HCT116 (cell line): ENCODE data around the gene ZRANB1. TPM values are rescaled to one million over a fixed set of nuclear protein-coding genes. Genes with fewer than 3 reads are reported as not detected.

Source experiments
- ATAC-seq: fragments of 200-7000 bp; cut with Tn5 transposase; 2 replicates; pipeline ENCODE4 v1.9.1; 2020; ENCODE audit warnings: mild to moderate bottlenecking, moderate library complexity
- BruUV-seq: library from RNA; stranded (reverse); fragments of 400-500 nt; replicated peaks from 2 replicates; lab custom pipeline; 2021; lab: Mats Ljungman, UMichigan
- CTCF ChIA-PET: fragments of 300-600 bp; sonication (Branson Sonifier 250); formaldehyde crosslinking; loops from one replicate; lab custom pipeline; 2021; ENCODE audit warnings: antibody characterized with exemption; lab: Charles Lee
- POLR2A ChIA-PET: fragments of 300-600, 350-600 bp; sonication (Branson Sonifier 250); formaldehyde crosslinking; loops from one replicate; lab custom pipeline; 2021; ENCODE audit warnings: antibody characterized with exemption; lab: Charles Lee
- RAD21 ChIA-PET, 2 experiments: fragments of 300-600 bp; sonication (Branson Sonifier 250); formaldehyde crosslinking; loops; one replicate each; lab custom pipeline; 2023; ENCODE audit warnings: low total read pairs in 2 of 2; ENCODE audit not compliant: uncharacterized antibody in 2 of 2, unreplicated experiment in 2 of 2, low non-redundant PET in 1 of 2; lab: Charles Lee
- DNase-seq: peaks from one replicate; pipeline ENCODE4 v3.0.0-alpha.2; 2010; ENCODE audit warnings: low read depth, low spot score
- H2AFZ ChIP-seq: fragments of 200-600 bp; shearing (Covaris generic), sonication (generic); 2 replicates; pipeline ENCODE4 v1.6.1; 2017; ENCODE audit warnings: low read depth, mixed run types, mixed read lengths, antibody characterized with exemption, low read length; ENCODE audit not compliant: poor library complexity, severe bottlenecking
- H3K27ac ChIP-seq: 2 replicates; pipeline ENCODE4 v1.5.1; 2012; ENCODE audit warnings: low read depth, low read length
- H3K27me3 ChIP-seq: fragments of 200-600 bp; sonication (generic); 2 replicates; pipeline ENCODE4 v1.6.1; 2016; ENCODE audit warnings: mixed run types, low read length, mixed read lengths; ENCODE audit not compliant: insufficient read depth
- H3K36me3 ChIP-seq, 2 experiments: fragments of 200-500 bp in 1 of 2; fragments of 200-600 bp in 1 of 2; sonication (Bioruptor generic) in 1 of 2; sonication (generic) in 1 of 2; 2 replicates each; pipeline versions ENCODE4 v1.5.1 to v1.6.1; 2014 to 2016; ENCODE audit warnings: low read length in 2 of 2, inconsistent platforms in 1 of 2, mixed read lengths in 1 of 2, mixed run types in 1 of 2; ENCODE audit not compliant: insufficient read depth in 2 of 2, control insufficient read depth in 1 of 2
- H3K4me1 ChIP-seq, 2 experiments: fragments of 200-600 bp in 1 of 2; sonication (generic) in 1 of 2; 2 replicates each; pipeline versions ENCODE4 v1.5.1 to v1.6.1; 2012 to 2017; ENCODE audit warnings: low read length in 2 of 2, inconsistent platforms in 1 of 2, mild to moderate bottlenecking in 1 of 2, mixed read lengths in 1 of 2, mixed run types in 1 of 2, moderate library complexity in 1 of 2; ENCODE audit not compliant: insufficient read depth in 2 of 2, control insufficient read depth in 1 of 2
- H3K4me2 ChIP-seq: fragments of 200-600 bp; sonication (generic); 2 replicates; pipeline ENCODE4 v1.6.1; 2017; ENCODE audit warnings: mixed run types, low read length, mixed read lengths
- H3K4me3 ChIP-seq, 2 experiments: fragments of 200-600 bp in 1 of 2; sonication (generic) in 1 of 2; replicated peaks in 1 of 2; 2 replicates each; pipeline ENCODE4 v1.5.1; 2011 to 2016; ENCODE audit warnings: low read length in 2 of 2, control low read depth in 1 of 2, low read depth in 1 of 2, mild to moderate bottlenecking in 1 of 2, mixed read lengths in 1 of 2, mixed run types in 1 of 2
- H3K79me2 ChIP-seq: fragments of 200-600 bp; sonication (generic); 2 replicates; pipeline ENCODE4 v1.6.1; 2017; ENCODE audit warnings: mild to moderate bottlenecking, mixed run types, low read length, moderate library complexity, mixed read lengths; ENCODE audit not compliant: insufficient read depth
- H3K9ac ChIP-seq: fragments of 200-600 bp; sonication (generic); 2 replicates; pipeline ENCODE4 v1.6.1; 2016; ENCODE audit warnings: low read length, mixed read lengths
- H3K9me2 ChIP-seq: fragments of 200-600 bp; sonication (generic), shearing (Covaris generic); 2 replicates; pipeline ENCODE4 v1.6.1; 2017; ENCODE audit warnings: mixed run types, mild to moderate bottlenecking, moderate library complexity; ENCODE audit not compliant: insufficient read depth
- H3K9me3 ChIP-seq, 2 experiments: fragments of 200-500 bp in 1 of 2; fragments of 200-600 bp in 1 of 2; sonication (Bioruptor generic) in 1 of 2; sonication (generic) in 1 of 2; 2 replicates each; pipeline ENCODE4 v1.6.1; 2014 to 2017; ENCODE audit warnings: low read length in 2 of 2, mixed read lengths in 2 of 2, inconsistent platforms in 1 of 2, low read depth in 1 of 2, mild to moderate bottlenecking in 1 of 2, mixed run types in 1 of 2, moderate library complexity in 1 of 2; ENCODE audit not compliant: control insufficient read depth in 1 of 2, insufficient read depth in 1 of 2
- H4K20me1 ChIP-seq: fragments of 200-600 bp; sonication (generic), shearing (Covaris generic); 2 replicates; pipeline ENCODE4 v1.6.1; 2017; ENCODE audit warnings: mixed run types, mild to moderate bottlenecking, moderate library complexity; ENCODE audit not compliant: insufficient read depth
- CBX3 ChIP-seq: IDR thresholded peaks from 2 replicates; pipeline ENCODE4 v1.6.1; 2012; ENCODE audit warnings: low read depth
- CTCF ChIP-seq, 3 experiments: fragments of 200-600 bp in 1 of 3; sonication (generic) in 1 of 3; IDR thresholded peaks in 2 of 3; conservative IDR thresholded peaks in 1 of 3; 2 replicates each; pipeline ENCODE4 v1.5.1; 2012 to 2017; ENCODE audit warnings: low read depth in 2 of 3, low read length in 2 of 3, antibody characterized with exemption in 1 of 3, borderline replicate concordance in 1 of 3, control low read depth in 1 of 3, mild to moderate bottlenecking in 1 of 3, mixed read lengths in 1 of 3, mixed run types in 1 of 3, moderate library complexity in 1 of 3; ENCODE audit not compliant: insufficient read depth in 1 of 3
- EGR1 ChIP-seq: IDR thresholded peaks from 2 replicates; pipeline ENCODE4 v1.6.1; 2012; ENCODE audit warnings: low read depth
- EZH2phosphoT487 ChIP-seq: fragments of 200-600 bp; IDR thresholded peaks from 2 replicates; pipeline ENCODE4 v1.6.1; 2018; ENCODE audit warnings: antibody characterized with exemption, borderline replicate concordance
- FOSL1 ChIP-seq: IDR thresholded peaks from 2 replicates; pipeline ENCODE4 v1.6.1; 2012; ENCODE audit warnings: low read depth
- POLR2A ChIP-seq: IDR thresholded peaks from 2 replicates; pipeline ENCODE4 v1.7.0; 2011; ENCODE audit warnings: borderline replicate concordance; ENCODE audit not compliant: insufficient read depth, insufficient read length; ENCODE audit errors: extremely low read depth
- POLR2AphosphoS5 ChIP-seq: IDR thresholded peaks from 2 replicates; pipeline ENCODE4 v1.6.1; 2011; ENCODE audit warnings: mild to moderate bottlenecking, low read depth, low read length, moderate library complexity
- RAD21 ChIP-seq: IDR thresholded peaks from 2 replicates; pipeline ENCODE4 v1.6.1; 2012; ENCODE audit warnings: low read depth, mild to moderate bottlenecking
- SP1 ChIP-seq: IDR thresholded peaks from 2 replicates; pipeline ENCODE4 v1.6.1; 2012; ENCODE audit warnings: low read depth
- TCF7L2 ChIP-seq: IDR thresholded peaks from 2 replicates; pipeline ENCODE4 v1.7.0; 2011; ENCODE audit warnings: borderline replicate concordance, inconsistent platforms; ENCODE audit not compliant: insufficient read depth, insufficient read length; ENCODE audit errors: extremely low read depth
- YY1 ChIP-seq: IDR thresholded peaks from 2 replicates; pipeline ENCODE4 v1.6.1; 2011; ENCODE audit warnings: low read length, low read depth, moderate library complexity, mild to moderate bottlenecking; ENCODE audit not compliant: insufficient replicate concordance; ENCODE audit errors: extremely low read depth
- ZBTB33 ChIP-seq: IDR thresholded peaks from 2 replicates; pipeline ENCODE4 v1.6.1; 2011; ENCODE audit warnings: mild to moderate bottlenecking, low read length, moderate library complexity; ENCODE audit not compliant: insufficient replicate concordance; ENCODE audit errors: extremely low read depth
- ZFX ChIP-seq: fragments of 450-650 bp; IDR thresholded peaks from 2 replicates; pipeline ENCODE4 v1.6.1; 2017
- intact Hi-C: fragments of 100-400 bp; cut with micrococcal nuclease; formaldehyde crosslinking; loops from 2 replicates; pipeline ENCODE4 v1.10.0; 2022
- total RNA-seq: library from RNA; stranded (reverse); gene quantifications from one replicate; pipeline ENCODE4 v1.2.1, GENCODE V29; 2021; ENCODE audit not compliant: unreplicated experiment

Gene ZRANB1
- total RNA-seq, 1 experiment from 2014 or later: 23.9 TPM

GRCh38 chr10:124967255-124967654 is 25.3 kb downstream of the ZRANB1 start:
- peaks cover 95% of the 10 kb centered on the region for H3K79me2 ChIP-seq
- BruUV-seq: no TSS peak

GRCh38 chr10:124971276-124971675 is 29.4 kb downstream of the ZRANB1 start:
- POLR2A ChIA-PET: no interaction called here
- CTCF ChIA-PET: no interaction called here
- no peak for ATAC-seq

More at GRCh38 chr10:124967255-124967654, 25.3 kb downstream of the ZRANB1 start:
- intact Hi-C loops: no loop called here
- Histone ChIP-seq H3K9me2 (no peaks in the 10 kb centered on the region), H3K9ac (no peak overlapping the region), H4K20me1 (peaks cover 16% of the 10 kb centered on the region; the same call in 1 of the 2 replicates), H2AFZ (no peak overlapping the region), H3K4me2 (no peak overlapping the region), H3K27ac (no peak overlapping the region), H3K4me3 (no peak overlapping the region), H3K36me3 (peaks cover 0 to 7% of the 10 kb centered on the region in 2 experiments; a peak in 1 of 4 replicates), H3K27me3 (no peaks in the 10 kb centered on the region), H3K9me3 (no peaks in the 10 kb centered on the region), H3K4me1 (peaks cover 0 to 11% of the 10 kb centered on the region in 2 experiments; a peak in 2 of 4 replicates)
- POLR2A ChIA-PET: no interaction called here
- CTCF ChIA-PET: no interaction called here
- RAD21 ChIA-PET: no interaction called here
- TF ChIP-seq RAD21: no peak
- TF ChIP-seq POLR2AphosphoS5: no peak
- ATAC-seq (no peak), DNase-seq (no peak)

More at GRCh38 chr10:124971276-124971675, 29.4 kb downstream of the ZRANB1 start:
- Histone ChIP-seq H3K9me3 (no peaks in the 10 kb centered on the region), H4K20me1 (0 out of 2 replicates have a peak, but pooled peaks cover 11% of the 10 kb centered on the region)
- TF ChIP-seq EZH2phosphoT487: no peak
- TF ChIP-seq ZFX: no peak
- TF ChIP-seq FOSL1: no peak
- no peak for TF ChIP-seq CBX3
- TF ChIP-seq CTCF (IDR thresholded peaks at IDR 0.05 in 2 of 3, conservative IDR thresholded peaks at IDR 0.05 in 1 of 3; ENCODE audit: borderline replicate concordance in 1 of 3, insufficient read depth in 1 of 3, low read depth in 2 of 3, low read length in 2 of 3): no peak
- no peak for TF ChIP-seq POLR2A
- no peak for TF ChIP-seq POLR2AphosphoS5
- TF ChIP-seq SP1: no peak
- TF ChIP-seq YY1: no peak
- no peak for TF ChIP-seq EGR1
- TF ChIP-seq TCF7L2: no peak
- TF ChIP-seq ZBTB33: no peak
- TF ChIP-seq, all 23 proteins: peak for 0
- Histone ChIP-seq H3K36me3 (peaks cover 8 to 21% of the 10 kb centered on the region in 2 experiments; a peak in 2 of 4 replicates), H3K4me2 (no peak overlapping the region), H3K9me2 (no peaks in the 10 kb centered on the region), H3K79me2 (peaks cover 74% of the 10 kb centered on the region), H3K9ac (no peak overlapping the region), H2AFZ (no peak overlapping the region), H3K27me3 (no peaks in the 10 kb centered on the region), H3K27ac (no peak overlapping the region), H3K4me1 (no peaks in the 10 kb centered on the region), H3K4me3 (no peak overlapping the region)
- RAD21 ChIA-PET: no interaction called here
- BruUV-seq: no TSS peak
- no peak for DNase-seq
- intact Hi-C loops: no loop called here
